H1 (cell line): ENCODE data around the gene CROCC2.

Experiments
- POLR2A ChIP-seq, 2 experiments: IDR thresholded peaks; 1 replicate in 1 of 2; 2 replicates in 1 of 2; pipeline ENCODE4 v1.6.1; 2011; ENCODE audit warnings: low read depth in 2 of 2, low read length in 2 of 2, mild to moderate bottlenecking in 2 of 2; ENCODE audit errors: control extremely low read depth in 1 of 2
- RAD21 ChIP-seq, 2 experiments: IDR thresholded peaks in 1 of 2; conservative IDR thresholded peaks in 1 of 2; 2 replicates each; pipeline ENCODE4 v1.6.1; 2011; ENCODE audit warnings: low read depth in 2 of 2, low read length in 2 of 2, improper control_type of control experiment in 1 of 2, inconsistent platforms in 1 of 2, mild to moderate bottlenecking in 1 of 2, moderate library complexity in 1 of 2
- TF ChIP-seq, protein P1 (sequence below), 3 experiments: IDR thresholded peaks; 1 replicate in 2 of 3; 2 replicates in 1 of 3; pipeline versions ENCODE4 v1.5.1 to v1.6.1; 2011; ENCODE audit warnings: low read length in 3 of 3, mild to moderate bottlenecking in 3 of 3, inconsistent platforms in 2 of 3, low read depth in 1 of 3, moderate library complexity in 1 of 3; ENCODE audit not compliant: insufficient read depth in 1 of 3; ENCODE audit errors: control extremely low read depth in 1 of 3

DNA sequence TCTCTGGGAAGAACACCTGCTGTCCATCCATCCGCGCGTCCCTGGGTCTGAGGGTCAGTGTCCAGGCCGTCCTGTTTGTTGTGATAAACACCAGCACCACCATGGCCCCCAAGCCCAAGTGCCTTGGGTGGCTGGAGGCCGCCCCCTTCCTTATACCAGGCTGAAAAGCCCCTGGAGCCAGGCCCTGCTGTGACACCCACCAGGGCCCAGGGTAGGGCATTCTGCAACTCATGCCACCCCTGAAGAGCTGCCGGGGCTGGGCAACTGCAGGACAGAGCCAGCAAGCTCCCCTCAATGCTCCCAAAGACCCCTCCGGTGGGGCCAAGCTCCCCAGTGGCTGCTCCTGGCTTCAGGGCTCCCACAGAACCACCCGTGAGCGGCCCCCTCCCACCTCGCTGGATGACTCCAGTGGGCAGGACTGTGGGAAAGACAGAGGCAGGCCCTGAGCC lies 60.3 kb downstream of the CROCC2 start:
- TF ChIP-seq, protein P1, sequence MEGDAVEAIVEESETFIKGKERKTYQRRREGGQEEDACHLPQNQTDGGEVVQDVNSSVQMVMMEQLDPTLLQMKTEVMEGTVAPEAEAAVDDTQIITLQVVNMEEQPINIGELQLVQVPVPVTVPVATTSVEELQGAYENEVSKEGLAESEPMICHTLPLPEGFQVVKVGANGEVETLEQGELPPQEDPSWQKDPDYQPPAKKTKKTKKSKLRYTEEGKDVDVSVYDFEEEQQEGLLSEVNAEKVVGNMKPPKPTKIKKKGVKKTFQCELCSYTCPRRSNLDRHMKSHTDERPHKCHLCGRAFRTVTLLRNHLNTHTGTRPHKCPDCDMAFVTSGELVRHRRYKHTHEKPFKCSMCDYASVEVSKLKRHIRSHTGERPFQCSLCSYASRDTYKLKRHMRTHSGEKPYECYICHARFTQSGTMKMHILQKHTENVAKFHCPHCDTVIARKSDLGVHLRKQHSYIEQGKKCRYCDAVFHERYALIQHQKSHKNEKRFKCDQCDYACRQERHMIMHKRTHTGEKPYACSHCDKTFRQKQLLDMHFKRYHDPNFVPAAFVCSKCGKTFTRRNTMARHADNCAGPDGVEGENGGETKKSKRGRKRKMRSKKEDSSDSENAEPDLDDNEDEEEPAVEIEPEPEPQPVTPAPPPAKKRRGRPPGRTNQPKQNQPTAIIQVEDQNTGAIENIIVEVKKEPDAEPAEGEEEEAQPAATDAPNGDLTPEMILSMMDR (IDR thresholded peaks at IDR 0.05; ENCODE audit: control extremely low read depth in 1 of 3, insufficient read depth in 1 of 3, low read depth in 1 of 3, low read length in 3 of 3), result no peak
- no peak for TF ChIP-seq POLR2A (IDR thresholded peaks at IDR 0.05; ENCODE audit: control extremely low read depth in 1 of 2, low read depth in 2 of 2, low read length in 2 of 2)
- TF ChIP-seq RAD21 (IDR thresholded peaks at IDR 0.05 in 1 of 2, conservative IDR thresholded peaks at IDR 0.05 in 1 of 2; ENCODE audit: low read depth in 2 of 2, low read length in 2 of 2), result no peak
